Astrocyte of the spinal cord (primary cell): ENCODE data around the gene TTC22.

Experiments used
- DNase-seq: peaks from one replicate; pipeline ENCODE4 v3.0.0; 2011; ENCODE audit warnings: low read depth, low spot score
- H3K4me3 ChIP-seq: 2 replicates; pipeline ENCODE4 v1.5.1; 2011; ENCODE audit warnings: low read depth, mild to moderate bottlenecking, low read length, moderate library complexity
- CTCF ChIP-seq: IDR thresholded peaks from 2 replicates; pipeline ENCODE4 v1.5.1; 2012; ENCODE audit warnings: low read depth, mild to moderate bottlenecking, low read length, inconsistent platforms
- in situ Hi-C: cut with HindIII; loops from 2 replicates; pipeline ENCODE4 v1.10.0; 2017; ENCODE audit warnings: low sequenced_read_pairs

Gene TTC22

GRCh38 chr1:54758678-54759348 lies 42.3 kb downstream of the TTC22 start:
- TF ChIP-seq CTCF = no peak
- H3K4me3 ChIP-seq = no peak overlapping the region
- in situ Hi-C loops = no loop called here
- DNase-seq = no peak

- in situ Hi-C loops = no loop called here
- no peak for TF ChIP-seq CTCF
- no peak overlapping the region for H3K4me3 ChIP-seq
- no peak for DNase-seq
Measured at GRCh38 chr1:54757833-54758232, 43.3 kb downstream of the TTC22 start.

- H3K4me3 ChIP-seq = no peak overlapping the region
- no peak for DNase-seq
- TF ChIP-seq CTCF = no peak
- in situ Hi-C loops = no loop called here
Measured at GRCh38 chr1:54754486-54755285, 46.4 kb downstream of the TTC22 start.

- no peak for TF ChIP-seq CTCF
- DNase-seq = no peak
- in situ Hi-C loops = no loop called here
- no peak overlapping the region for H3K4me3 ChIP-seq
Measured at GRCh38 chr1:54754045-54754444, 47.1 kb downstream of the TTC22 start.

GRCh38 chr1:54751426-54751825 lies 49.7 kb downstream of the TTC22 start:
- TF ChIP-seq CTCF = no peak
- DNase-seq = no peak
- in situ Hi-C loops = no loop called here
- no peak overlapping the region for H3K4me3 ChIP-seq

- in situ Hi-C loops = no loop called here
- TF ChIP-seq CTCF = no peak
- no peak for DNase-seq
- no peak overlapping the region for H3K4me3 ChIP-seq
Measured at GRCh38 chr1:54750596-54750995, 50.5 kb downstream of the TTC22 start.
